Hepatocyte (in vitro differentiated cells): ENCODE results near the gene TAF4. TPM values are rescaled to one million over a fixed set of nuclear protein-coding genes. Genes with fewer than 3 reads are reported as not detected.

Experiments
- DNase-seq: peaks from one replicate; pipeline ENCODE4 v3.0.0-alpha.2; 2016; ENCODE audit warnings: low spot score
- H2AFZ ChIP-seq: fragments of 200-600 bp; sonication (generic); 2 replicates; pipeline ENCODE4 v1.6.0; 2016; ENCODE audit warnings: antibody characterized with exemption, mild to moderate bottlenecking
- H3K27ac ChIP-seq: fragments of 200-600 bp; sonication (generic); 2 replicates; pipeline ENCODE4 v1.5.1; 2016; ENCODE audit warnings: mild to moderate bottlenecking
- H3K27me3 ChIP-seq: fragments of 200-600 bp; sonication (generic); 2 replicates; pipeline ENCODE4 v1.6.1; 2016
- H3K36me3 ChIP-seq: fragments of 200-600 bp; sonication (generic); replicated peaks from 2 replicates; pipeline ENCODE4 v1.5.1; 2016; ENCODE audit warnings: low read depth; ENCODE audit not compliant: insufficient read depth
- H3K4me1 ChIP-seq: fragments of 200-600 bp; sonication (generic); 2 replicates; pipeline ENCODE4 v1.5.1; 2016; ENCODE audit warnings: mild to moderate bottlenecking, moderate library complexity; ENCODE audit not compliant: insufficient read depth
- H3K4me2 ChIP-seq: fragments of 200-600 bp; sonication (generic); 2 replicates; pipeline ENCODE4 v1.6.0; 2016
- H3K4me3 ChIP-seq: fragments of 200-600 bp; sonication (generic); 2 replicates; pipeline ENCODE4 v1.5.1; 2016; ENCODE audit warnings: mild to moderate bottlenecking
- H3K79me2 ChIP-seq: fragments of 200-600 bp; sonication (generic); 2 replicates; pipeline ENCODE4 v1.6.0; 2017; ENCODE audit warnings: mild to moderate bottlenecking
- H3K9me2 ChIP-seq: fragments of 200-600 bp; sonication (generic); replicated peaks from 2 replicates; pipeline ENCODE4 v1.6.0; 2017; ENCODE audit warnings: mild to moderate bottlenecking; ENCODE audit not compliant: insufficient read depth
- H3K9me3 ChIP-seq: fragments of 200-600 bp; sonication (generic); 2 replicates; pipeline ENCODE4 v1.5.1; 2016; ENCODE audit warnings: low read depth, mild to moderate bottlenecking
- H4K20me1 ChIP-seq: fragments of 200-600 bp; sonication (generic); 2 replicates; pipeline ENCODE4 v1.6.0; 2016; ENCODE audit warnings: mild to moderate bottlenecking; ENCODE audit not compliant: insufficient read depth, poor library complexity, severe bottlenecking
- CTCF ChIP-seq: fragments of 200-600 bp; sonication (generic); IDR thresholded peaks from 2 replicates; pipeline ENCODE4 v1.5.1; 2016; ENCODE audit warnings: antibody characterized with exemption, mild to moderate bottlenecking; ENCODE audit not compliant: poor library complexity
- EZH2 ChIP-seq: fragments of 200-600 bp; sonication (generic); IDR thresholded peaks from 2 replicates; pipeline ENCODE4 v1.6.1; 2016; ENCODE audit warnings: antibody characterized with exemption, mild to moderate bottlenecking, borderline replicate concordance
- EZH2phosphoT487 ChIP-seq: fragments of 200-600 bp; sonication (generic); IDR thresholded peaks from one replicate; pipeline ENCODE4 v1.6.1; 2018; ENCODE audit warnings: antibody characterized with exemption, mild to moderate bottlenecking, low read depth, moderate library complexity; ENCODE audit not compliant: unreplicated experiment, severe bottlenecking
- WGBS: methylation state at CpG from one replicate; pipeline ENCODE4 v1.1.6; 2016; ENCODE audit warnings: low lambda C conversion rate; ENCODE audit errors: missing lambda C conversion rate; 5-methylcytosine and 5-hydroxymethylcytosine counted together
- polyA plus RNA-seq: library from polyadenylated mRNA; unstranded; fragments of >200 nt; fragmentation: Nextera tagmentation; extraction: Ambion mirVana; gene quantifications from 2 replicates; pipeline ENCODE4 v1.2.1, GENCODE V29; 2016
- total RNA-seq: library from RNA; depleted of rRNA; stranded (reverse); fragments of >200 nt; gene quantifications from 2 replicates; pipeline ENCODE4 v1.2.3, GENCODE V29; 2014

The TAF4 gene
- total and polyA plus RNA-seq, 2 experiments from 2014 or later: 2.9 to 6.6 TPM

- no peak for DNase-seq
- Histone ChIP-seq H3K9me3 (no peaks in the 10 kb centered on the region), H3K36me3 (no peaks in the 10 kb centered on the region), H3K27ac (no peak overlapping the region), H3K79me2 (no peaks in the 10 kb centered on the region), H3K4me1 (no peaks in the 10 kb centered on the region), H3K27me3 (no peaks in the 10 kb centered on the region), H3K4me2 (no peak overlapping the region), H3K9me2 (no peaks in the 10 kb centered on the region), H4K20me1 (no peaks in the 10 kb centered on the region), H2AFZ (no peak overlapping the region), H3K4me3 (no peak overlapping the region)
- WGBS: 87% methylated on average over 8 of the region's 8 CpGs
- TF ChIP-seq CTCF: no peak
- TF ChIP-seq EZH2: no peak
- no peak for TF ChIP-seq EZH2phosphoT487
These were observed 101.6 kb downstream of the TAF4 start for GRCh38 chr20:61963885-61964674.

- Histone ChIP-seq H3K4me1 (no peaks in the 10 kb centered on the region), H4K20me1 (no peaks in the 10 kb centered on the region), H3K27ac (no peak overlapping the region), H3K9me2 (no peaks in the 10 kb centered on the region), H3K9me3 (no peaks in the 10 kb centered on the region), H3K4me3 (no peak overlapping the region), H2AFZ (no peak overlapping the region), H3K4me2 (no peak overlapping the region), H3K79me2 (no peaks in the 10 kb centered on the region), H3K36me3 (no peaks in the 10 kb centered on the region), H3K27me3 (no peaks in the 10 kb centered on the region)
- TF ChIP-seq EZH2phosphoT487 (no peak), CTCF (no peak), EZH2 (no peak)
- 84% methylated on average over 9 of the region's 9 CpGs for WGBS
- no peak for DNase-seq
These were observed 102.5 kb downstream of the TAF4 start for GRCh38 chr20:61963149-61963548.

- H3K27ac ChIP-seq: no peak overlapping the region
- no peak for TF ChIP-seq EZH2
- no peak for TF ChIP-seq EZH2phosphoT487
- no peak for TF ChIP-seq CTCF
- WGBS: 94% methylated on average over 12 of the region's 12 CpGs
These were observed 104.8 kb downstream of the TAF4 start for GRCh38 chr20:61960836-61961235.

More at GRCh38 chr20:61960836-61961235, 104.8 kb downstream of the TAF4 start:
- H3K36me3 ChIP-seq: no peaks in the 10 kb centered on the region
- no peaks in the 10 kb centered on the region for H3K9me2 ChIP-seq
- no peaks in the 10 kb centered on the region for H3K9me3 ChIP-seq
- no peak overlapping the region for H3K4me3 ChIP-seq
- peaks cover 13% of the 10 kb centered on the region for H3K4me1 ChIP-seq
- no peaks in the 10 kb centered on the region for H4K20me1 ChIP-seq
- no peaks in the 10 kb centered on the region for H3K79me2 ChIP-seq
- no peak overlapping the region for H2AFZ ChIP-seq
- no peak for DNase-seq
- H3K4me2 ChIP-seq: no peak overlapping the region
- no peaks in the 10 kb centered on the region for H3K27me3 ChIP-seq
